Liver (tissue), 9 donors: ENCODE measurements around the gene RB1. TPM values are rescaled to one million over a fixed set of nuclear protein-coding genes. Genes with fewer than 3 reads are reported as not detected.
A peak's percentile ranks its signal among the peaks of the same experiment; 100 is the strongest.

Experiments
- DNase-seq: peaks from one replicate; pipeline ENCODE4 v3.0.0-alpha.2; 2017; ENCODE audit warnings: low spot score
- H3K27ac ChIP-seq, 2 donors: one replicate each; pipeline ENCODE4 v1.7.0; 2013; ENCODE audit warnings: inconsistent platforms in 2 of 2, low read length in 2 of 2, control low read depth in 1 of 2, low read depth in 1 of 2, mild to moderate bottlenecking in 1 of 2
- H3K27me3 ChIP-seq, 4 donors: one replicate each; pipeline versions ENCODE4 v1.6.1 to v1.7.0; 2013; ENCODE audit warnings: low read length in 3 of 4, inconsistent platforms in 1 of 4, mild to moderate bottlenecking in 1 of 4, moderate library complexity in 1 of 4; ENCODE audit not compliant: control insufficient read depth in 4 of 4, insufficient read depth in 4 of 4
- H3K36me3 ChIP-seq, 4 donors: one replicate each; pipeline versions ENCODE4 v1.6.1 to v1.7.0; 2013; ENCODE audit warnings: low read length in 3 of 4, mild to moderate bottlenecking in 3 of 4, low read depth in 1 of 4, moderate library complexity in 1 of 4; ENCODE audit not compliant: control insufficient read depth in 4 of 4, insufficient read depth in 3 of 4
- H3K4me1 ChIP-seq, 4 donors: one replicate each; pipeline versions ENCODE4 v1.6.1 to v1.7.0; 2013; ENCODE audit warnings: low read length in 3 of 4, mild to moderate bottlenecking in 3 of 4, moderate library complexity in 1 of 4; ENCODE audit not compliant: control insufficient read depth in 4 of 4, insufficient read depth in 4 of 4
- H3K4me3 ChIP-seq, 3 donors: one replicate each; pipeline versions ENCODE4 v1.6.1 to v1.7.0; 2013; ENCODE audit warnings: low read length in 3 of 3, control low read depth in 1 of 3, low read depth in 1 of 3, mild to moderate bottlenecking in 1 of 3
- H3K9ac ChIP-seq, 2 donors: one replicate each; pipeline ENCODE4 v1.7.0; 2013; ENCODE audit warnings: low read length in 2 of 2, mild to moderate bottlenecking in 2 of 2, moderate library complexity in 2 of 2, control low read depth in 1 of 2, low read depth in 1 of 2
- H3K9me3 ChIP-seq, 4 donors: one replicate each; pipeline versions ENCODE4 v1.6.1 to v1.7.0; 2013; ENCODE audit warnings: low read length in 3 of 4; ENCODE audit not compliant: control insufficient read depth in 4 of 4
- EGR1 ChIP-seq, 2 donors: IDR thresholded peaks; 2 replicates each; pipeline ENCODE4 v1.6.1; 2016 to 2018; ENCODE audit warnings: antibody characterized with exemption in 2 of 2, low read depth in 2 of 2
- FOXA1 ChIP-seq: IDR thresholded peaks from 2 replicates; pipeline ENCODE4 v1.6.1; 2016; ENCODE audit warnings: antibody characterized with exemption
- FOXA2 ChIP-seq: IDR thresholded peaks from 2 replicates; pipeline ENCODE4 v1.6.1; 2016; ENCODE audit warnings: antibody characterized with exemption
- GABPA ChIP-seq, 2 donors: IDR thresholded peaks in 1 of 2; conservative IDR thresholded peaks in 1 of 2; 2 replicates each; pipeline ENCODE4 v1.6.1; 2016; ENCODE audit warnings: antibody characterized with exemption in 2 of 2, mild to moderate bottlenecking in 1 of 2, moderate library complexity in 1 of 2
- HNF4A ChIP-seq, 2 donors: conservative IDR thresholded peaks; 2 replicates each; pipeline ENCODE4 v1.6.1; 2016; ENCODE audit warnings: antibody characterized with exemption in 2 of 2, mild to moderate bottlenecking in 2 of 2
- HNF4G ChIP-seq: IDR thresholded peaks from 2 replicates; pipeline ENCODE4 v1.6.1; 2016; ENCODE audit warnings: antibody characterized with exemption
- JUND ChIP-seq, 2 donors: IDR thresholded peaks; 2 replicates each; pipeline ENCODE4 v1.6.1; 2016; ENCODE audit warnings: antibody characterized with exemption in 2 of 2
- MAX ChIP-seq: IDR thresholded peaks from 2 replicates; pipeline ENCODE4 v1.6.1; 2016; ENCODE audit warnings: antibody characterized with exemption
- NR2F2 ChIP-seq: IDR thresholded peaks from 2 replicates; pipeline ENCODE4 v1.6.1; 2016; ENCODE audit warnings: antibody characterized with exemption
- RAD21 ChIP-seq, 2 donors: IDR thresholded peaks; 2 replicates each; pipeline ENCODE4 v1.6.1; 2016; ENCODE audit warnings: antibody characterized with exemption in 2 of 2, mild to moderate bottlenecking in 2 of 2
- RXRA ChIP-seq, 2 donors: IDR thresholded peaks; 2 replicates each; pipeline ENCODE4 v1.6.1; 2017 to 2018; ENCODE audit warnings: antibody characterized with exemption in 2 of 2, mild to moderate bottlenecking in 1 of 2
- SP1 ChIP-seq: IDR thresholded peaks from 2 replicates; pipeline ENCODE4 v1.6.1; 2018; ENCODE audit warnings: antibody characterized with exemption, mild to moderate bottlenecking
- TAF1 ChIP-seq: conservative IDR thresholded peaks from 2 replicates; pipeline ENCODE4 v1.6.1; 2016; ENCODE audit warnings: antibody characterized with exemption, mild to moderate bottlenecking
- YY1 ChIP-seq: IDR thresholded peaks from 2 replicates; pipeline ENCODE4 v1.6.1; 2016; ENCODE audit warnings: antibody characterized with exemption, mild to moderate bottlenecking
- WGBS: extraction: QIAGEN DNeasy Blood & Tissue Kit; methylation state at CpG from one replicate; pipeline ENCODE4 v1.1.7; 2013; 5-methylcytosine and 5-hydroxymethylcytosine counted together
- polyA plus RNA-seq, 2 donors: library from polyadenylated mRNA; stranded (reverse) in 1 of 2; unstranded in 1 of 2; fragments of 200-250 nt in 1 of 2; fragments of >200 nt in 1 of 2; fragmentation: Nextera tagmentation in 1 of 2; extraction: Ambion mirVana in 1 of 2; gene quantifications; one replicate each; pipeline versions ENCODE4 v1.2.1 to v1.2.3, GENCODE V29; 2013 to 2015
- total RNA-seq, 2 donors: library from RNA; depleted of rRNA; stranded (reverse); fragments of >200 nt; gene quantifications; one replicate each; pipeline ENCODE4 v1.2.3, GENCODE V29; 2014
- TF ChIP-seq, protein P1 (sequence below): fragments of 150-350 bp; IDR thresholded peaks from 2 replicates; pipeline ENCODE4 v1.5.1; 2017; ENCODE audit warnings: improper control_type of control experiment, low read depth, low read length; ENCODE audit not compliant: missing input control
- TF ChIP-seq, protein P2 (sequence below): IDR thresholded peaks from 2 replicates; pipeline ENCODE4 v1.6.1; 2016; ENCODE audit warnings: antibody characterized with exemption
- TF ChIP-seq, protein P3 (sequence below): IDR thresholded peaks from 2 replicates; pipeline ENCODE4 v1.6.1; 2016; ENCODE audit warnings: antibody characterized with exemption
- TF ChIP-seq, protein P4 (sequence below): IDR thresholded peaks from 2 replicates; pipeline ENCODE4 v1.6.1; 2016; ENCODE audit warnings: antibody characterized with exemption, mild to moderate bottlenecking
- donor health status: healthy.
- donor health status: healthy.
- donor health status: healthy.
- donor health status: healthy.
- donor health status: healthy.

RB1 gene
- total RNA-seq: 10 to 100 TPM; 10.9 to 30.6 TPM
- 1 to 10 TPM; 6.6 to 6.9 TPM for polyA plus RNA-seq

DNA sequence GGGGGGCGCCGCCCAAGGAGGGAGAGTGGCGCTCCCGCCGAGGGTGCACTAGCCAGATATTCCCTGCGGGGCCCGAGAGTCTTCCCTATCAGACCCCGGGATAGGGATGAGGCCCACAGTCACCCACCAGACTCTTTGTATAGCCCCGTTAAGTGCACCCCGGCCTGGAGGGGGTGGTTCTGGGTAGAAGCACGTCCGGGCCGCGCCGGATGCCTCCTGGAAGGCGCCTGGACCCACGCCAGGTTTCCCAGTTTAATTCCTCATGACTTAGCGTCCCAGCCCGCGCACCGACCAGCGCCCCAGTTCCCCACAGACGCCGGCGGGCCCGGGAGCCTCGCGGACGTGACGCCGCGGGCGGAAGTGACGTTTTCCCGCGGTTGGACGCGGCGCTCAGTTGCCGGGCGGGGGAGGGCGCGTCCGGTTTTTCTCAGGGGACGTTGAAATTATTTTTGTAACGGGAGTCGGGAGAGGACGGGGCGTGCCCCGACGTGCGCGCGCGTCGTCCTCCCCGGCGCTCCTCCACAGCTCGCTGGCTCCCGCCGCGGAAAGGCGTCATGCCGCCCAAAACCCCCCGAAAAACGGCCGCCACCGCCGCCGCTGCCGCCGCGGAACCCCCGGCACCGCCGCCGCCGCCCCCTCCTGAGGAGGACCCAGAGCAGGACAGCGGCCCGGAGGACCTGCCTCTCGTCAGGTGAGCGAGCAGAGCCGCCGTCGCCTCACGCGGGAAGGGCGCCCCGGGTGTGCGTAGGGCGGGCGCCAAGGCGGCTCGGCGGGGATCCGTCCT, at the start of gene RB1:
RB1 (plus strand) TSS at position 393 of the 784 bp plus-strand sequence; CDS start at position 555, 162 bp downstream.
- Histone ChIP-seq H3K36me3 (no peaks in the 10 kb centered on the region), H3K27me3 (no peaks in the 10 kb centered on the region), H3K9me3 (no peaks in the 10 kb centered on the region), H3K27ac (peak within 1 kb of the TSS; percentile 95 to 99), H3K4me3 (peak within 1 kb of the TSS; percentile 84 to 96 (median 96)), H3K4me1 (peaks cover 2 to 17% (median 6%) of the 10 kb centered on the region in 4 donors), H3K9ac (peak within 1 kb of the TSS; percentile 92 to 97)
- WGBS: under 1% methylated on average over 96 of the region's 96 CpGs
- peak; percentile 92 for DNase-seq
- TF ChIP-seq HNF4G (no peak), EGR1 (IDR thresholded peaks at IDR 0.05; ENCODE audit: low read depth in 2 of 2) (peak; percentile 37 to 48), RAD21 (IDR thresholded peaks at IDR 0.05) (peak; percentile 24 to 43), NR2F2 (peak; percentile 16), SP1 (peak; percentile 42), MAX (no peak), TAF1 (no peak), FOXA2 (no peak), HNF4A (conservative IDR thresholded peaks at IDR 0.05) (no peak), FOXA1 (no peak), GABPA (IDR thresholded peaks at IDR 0.05 in 1 of 2, conservative IDR thresholded peaks at IDR 0.05 in 1 of 2) (peak; percentile 76 to 91), RXRA (IDR thresholded peaks at IDR 0.05) (no peak), JUND (IDR thresholded peaks at IDR 0.05) (peak in 1 of 2 donors; percentile 19), YY1 (no peak)
- TF ChIP-seq, protein P1, sequence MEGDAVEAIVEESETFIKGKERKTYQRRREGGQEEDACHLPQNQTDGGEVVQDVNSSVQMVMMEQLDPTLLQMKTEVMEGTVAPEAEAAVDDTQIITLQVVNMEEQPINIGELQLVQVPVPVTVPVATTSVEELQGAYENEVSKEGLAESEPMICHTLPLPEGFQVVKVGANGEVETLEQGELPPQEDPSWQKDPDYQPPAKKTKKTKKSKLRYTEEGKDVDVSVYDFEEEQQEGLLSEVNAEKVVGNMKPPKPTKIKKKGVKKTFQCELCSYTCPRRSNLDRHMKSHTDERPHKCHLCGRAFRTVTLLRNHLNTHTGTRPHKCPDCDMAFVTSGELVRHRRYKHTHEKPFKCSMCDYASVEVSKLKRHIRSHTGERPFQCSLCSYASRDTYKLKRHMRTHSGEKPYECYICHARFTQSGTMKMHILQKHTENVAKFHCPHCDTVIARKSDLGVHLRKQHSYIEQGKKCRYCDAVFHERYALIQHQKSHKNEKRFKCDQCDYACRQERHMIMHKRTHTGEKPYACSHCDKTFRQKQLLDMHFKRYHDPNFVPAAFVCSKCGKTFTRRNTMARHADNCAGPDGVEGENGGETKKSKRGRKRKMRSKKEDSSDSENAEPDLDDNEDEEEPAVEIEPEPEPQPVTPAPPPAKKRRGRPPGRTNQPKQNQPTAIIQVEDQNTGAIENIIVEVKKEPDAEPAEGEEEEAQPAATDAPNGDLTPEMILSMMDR: peak; percentile 10
- TF ChIP-seq, protein P2, sequence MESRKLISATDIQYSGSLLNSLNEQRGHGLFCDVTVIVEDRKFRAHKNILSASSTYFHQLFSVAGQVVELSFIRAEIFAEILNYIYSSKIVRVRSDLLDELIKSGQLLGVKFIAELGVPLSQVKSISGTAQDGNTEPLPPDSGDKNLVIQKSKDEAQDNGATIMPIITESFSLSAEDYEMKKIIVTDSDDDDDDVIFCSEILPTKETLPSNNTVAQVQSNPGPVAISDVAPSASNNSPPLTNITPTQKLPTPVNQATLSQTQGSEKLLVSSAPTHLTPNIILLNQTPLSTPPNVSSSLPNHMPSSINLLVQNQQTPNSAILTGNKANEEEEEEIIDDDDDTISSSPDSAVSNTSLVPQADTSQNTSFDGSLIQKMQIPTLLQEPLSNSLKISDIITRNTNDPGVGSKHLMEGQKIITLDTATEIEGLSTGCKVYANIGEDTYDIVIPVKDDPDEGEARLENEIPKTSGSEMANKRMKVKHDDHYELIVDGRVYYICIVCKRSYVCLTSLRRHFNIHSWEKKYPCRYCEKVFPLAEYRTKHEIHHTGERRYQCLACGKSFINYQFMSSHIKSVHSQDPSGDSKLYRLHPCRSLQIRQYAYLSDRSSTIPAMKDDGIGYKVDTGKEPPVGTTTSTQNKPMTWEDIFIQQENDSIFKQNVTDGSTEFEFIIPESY: no peak
- TF ChIP-seq, protein P3, sequence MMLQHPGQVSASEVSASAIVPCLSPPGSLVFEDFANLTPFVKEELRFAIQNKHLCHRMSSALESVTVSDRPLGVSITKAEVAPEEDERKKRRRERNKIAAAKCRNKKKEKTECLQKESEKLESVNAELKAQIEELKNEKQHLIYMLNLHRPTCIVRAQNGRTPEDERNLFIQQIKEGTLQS: no peak
- TF ChIP-seq, protein P4, sequence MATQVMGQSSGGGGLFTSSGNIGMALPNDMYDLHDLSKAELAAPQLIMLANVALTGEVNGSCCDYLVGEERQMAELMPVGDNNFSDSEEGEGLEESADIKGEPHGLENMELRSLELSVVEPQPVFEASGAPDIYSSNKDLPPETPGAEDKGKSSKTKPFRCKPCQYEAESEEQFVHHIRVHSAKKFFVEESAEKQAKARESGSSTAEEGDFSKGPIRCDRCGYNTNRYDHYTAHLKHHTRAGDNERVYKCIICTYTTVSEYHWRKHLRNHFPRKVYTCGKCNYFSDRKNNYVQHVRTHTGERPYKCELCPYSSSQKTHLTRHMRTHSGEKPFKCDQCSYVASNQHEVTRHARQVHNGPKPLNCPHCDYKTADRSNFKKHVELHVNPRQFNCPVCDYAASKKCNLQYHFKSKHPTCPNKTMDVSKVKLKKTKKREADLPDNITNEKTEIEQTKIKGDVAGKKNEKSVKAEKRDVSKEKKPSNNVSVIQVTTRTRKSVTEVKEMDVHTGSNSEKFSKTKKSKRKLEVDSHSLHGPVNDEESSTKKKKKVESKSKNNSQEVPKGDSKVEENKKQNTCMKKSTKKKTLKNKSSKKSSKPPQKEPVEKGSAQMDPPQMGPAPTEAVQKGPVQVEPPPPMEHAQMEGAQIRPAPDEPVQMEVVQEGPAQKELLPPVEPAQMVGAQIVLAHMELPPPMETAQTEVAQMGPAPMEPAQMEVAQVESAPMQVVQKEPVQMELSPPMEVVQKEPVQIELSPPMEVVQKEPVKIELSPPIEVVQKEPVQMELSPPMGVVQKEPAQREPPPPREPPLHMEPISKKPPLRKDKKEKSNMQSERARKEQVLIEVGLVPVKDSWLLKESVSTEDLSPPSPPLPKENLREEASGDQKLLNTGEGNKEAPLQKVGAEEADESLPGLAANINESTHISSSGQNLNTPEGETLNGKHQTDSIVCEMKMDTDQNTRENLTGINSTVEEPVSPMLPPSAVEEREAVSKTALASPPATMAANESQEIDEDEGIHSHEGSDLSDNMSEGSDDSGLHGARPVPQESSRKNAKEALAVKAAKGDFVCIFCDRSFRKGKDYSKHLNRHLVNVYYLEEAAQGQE: peak; percentile 73
